GM18867 (cell line): Measurements from ENCODE around the gene RALGAPB.

Experiments used
- ATAC-seq: cut with Tn5 transposase; IDR thresholded peaks from one replicate; pipeline ENCODE4 v1.9.1; 2021; ENCODE audit warnings: mild to moderate bottlenecking, moderate library complexity; ENCODE audit not compliant: unreplicated experiment

RALGAPB gene

DNA sequence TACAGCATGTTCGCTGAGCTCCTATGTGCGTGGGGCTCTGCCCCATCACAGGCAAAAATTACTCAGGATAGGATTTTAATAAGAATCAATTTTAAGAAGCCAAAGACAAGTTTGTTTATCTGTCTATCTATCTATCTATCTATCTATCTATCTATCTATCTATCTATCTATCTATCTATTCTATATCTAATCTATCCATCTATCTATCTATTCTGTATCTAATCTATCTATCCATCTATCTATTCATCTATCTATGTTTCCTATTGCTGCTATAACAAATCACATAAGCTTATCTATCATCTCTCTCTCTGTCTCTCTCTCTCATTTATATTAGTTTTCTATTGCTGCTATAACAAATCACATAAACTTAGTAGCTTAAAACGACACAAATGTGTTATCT is 130.6 kb downstream of the RALGAPB start:
- no peak for ATAC-seq

DNA sequence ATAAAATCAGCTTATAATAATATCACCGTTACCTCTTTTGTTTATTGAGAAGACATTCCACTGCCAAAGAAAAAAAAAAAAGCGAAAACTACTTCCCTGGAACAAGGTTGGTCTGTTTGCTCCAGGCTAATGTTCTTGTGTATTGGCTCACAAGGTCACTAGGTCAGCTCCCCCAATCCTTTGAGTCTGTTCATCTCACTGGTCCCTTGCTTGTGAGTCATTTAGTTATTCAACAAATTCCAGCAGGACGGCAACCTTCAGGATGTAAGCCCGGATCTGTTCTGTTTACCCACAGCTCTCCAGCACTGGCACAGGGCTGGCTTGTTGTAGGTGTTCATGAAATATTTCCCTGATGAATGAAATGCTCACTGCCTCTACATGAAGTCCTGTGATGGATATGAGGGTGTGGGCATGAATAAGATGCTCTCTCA is 132.2 kb downstream of the RALGAPB start:
- ATAC-seq: no peak

DNA sequence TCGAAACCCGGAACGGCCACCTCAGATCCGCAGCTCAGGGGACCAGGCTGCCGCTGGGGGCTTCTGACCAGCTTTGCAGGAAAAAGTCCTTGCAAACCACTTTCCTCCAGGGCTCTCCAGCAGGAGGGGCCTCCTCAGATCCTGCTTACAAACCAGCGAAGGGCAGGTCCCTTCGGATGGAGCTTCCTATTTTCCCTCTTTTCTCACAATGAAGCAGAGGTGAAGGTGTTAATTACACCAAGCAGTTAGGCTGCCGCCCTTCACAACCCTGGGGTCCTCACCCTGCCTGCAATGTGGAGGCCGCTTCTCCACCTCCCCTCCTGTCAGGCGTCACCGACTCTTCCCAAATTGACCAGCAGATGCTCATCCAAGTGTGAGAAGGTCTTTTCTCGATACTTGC is 134.7 kb downstream of the RALGAPB start:
- no peak for ATAC-seq

DNA sequence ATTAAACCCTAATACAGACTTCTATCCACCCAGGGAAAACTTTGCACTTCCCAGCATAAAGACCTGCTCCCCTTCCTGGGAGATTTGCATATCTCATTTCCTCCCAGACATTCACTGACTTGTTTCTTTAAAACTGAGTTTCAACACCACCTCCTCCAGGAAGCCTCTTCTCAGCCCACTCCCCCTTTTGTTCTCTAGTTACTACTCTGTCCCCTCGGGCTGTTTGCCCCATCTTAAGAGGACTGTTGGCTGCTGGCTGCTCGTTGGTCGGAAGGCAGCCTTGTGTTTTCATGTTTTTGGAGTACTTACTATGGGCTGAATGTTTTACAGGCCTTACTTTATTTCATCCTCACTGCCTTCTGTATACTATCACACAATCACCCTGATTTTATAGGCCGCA is 135.5 kb downstream of the RALGAPB start:
- ATAC-seq: no peak

DNA sequence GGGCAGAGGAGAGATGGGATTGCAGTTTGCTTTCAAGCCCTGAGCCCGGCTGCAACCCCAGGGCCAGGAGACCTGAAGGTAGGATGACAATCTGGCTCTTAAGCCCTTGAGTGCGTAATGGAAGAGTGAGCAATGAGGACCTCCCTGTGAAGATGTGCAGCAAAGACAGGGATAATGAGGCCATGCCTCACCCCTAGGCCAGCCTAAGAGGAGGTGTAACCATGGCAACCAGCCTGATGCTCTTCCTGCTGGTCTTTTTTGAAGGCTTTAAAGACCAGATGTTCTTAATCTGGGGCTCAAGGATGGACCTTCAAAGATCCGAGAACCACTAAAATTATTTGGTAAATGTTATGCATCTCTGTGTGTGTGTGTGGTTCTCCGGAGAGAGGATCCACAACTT is 137.2 kb downstream of the RALGAPB start:
- no peak for ATAC-seq

DNA sequence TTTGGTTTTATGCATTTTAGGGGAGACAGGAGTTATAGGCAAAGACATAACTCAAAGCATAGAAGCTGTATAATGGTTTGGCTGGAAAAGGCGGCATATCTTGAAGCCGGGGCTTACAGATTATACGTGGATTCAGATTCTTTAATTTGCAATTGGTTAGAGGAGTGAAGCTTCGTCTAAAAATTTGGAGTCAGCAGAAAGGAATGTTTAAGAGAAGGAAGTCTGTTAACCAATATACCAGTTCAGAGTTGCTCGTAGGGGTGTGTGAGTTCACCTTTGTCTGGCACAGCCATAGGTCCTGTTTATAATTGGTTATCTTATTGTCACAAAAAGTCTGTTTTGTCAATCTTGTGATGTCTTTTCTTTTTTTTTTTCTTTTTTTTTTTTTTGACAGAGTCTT is 137.9 kb downstream of the RALGAPB start:
- no peak for ATAC-seq

DNA sequence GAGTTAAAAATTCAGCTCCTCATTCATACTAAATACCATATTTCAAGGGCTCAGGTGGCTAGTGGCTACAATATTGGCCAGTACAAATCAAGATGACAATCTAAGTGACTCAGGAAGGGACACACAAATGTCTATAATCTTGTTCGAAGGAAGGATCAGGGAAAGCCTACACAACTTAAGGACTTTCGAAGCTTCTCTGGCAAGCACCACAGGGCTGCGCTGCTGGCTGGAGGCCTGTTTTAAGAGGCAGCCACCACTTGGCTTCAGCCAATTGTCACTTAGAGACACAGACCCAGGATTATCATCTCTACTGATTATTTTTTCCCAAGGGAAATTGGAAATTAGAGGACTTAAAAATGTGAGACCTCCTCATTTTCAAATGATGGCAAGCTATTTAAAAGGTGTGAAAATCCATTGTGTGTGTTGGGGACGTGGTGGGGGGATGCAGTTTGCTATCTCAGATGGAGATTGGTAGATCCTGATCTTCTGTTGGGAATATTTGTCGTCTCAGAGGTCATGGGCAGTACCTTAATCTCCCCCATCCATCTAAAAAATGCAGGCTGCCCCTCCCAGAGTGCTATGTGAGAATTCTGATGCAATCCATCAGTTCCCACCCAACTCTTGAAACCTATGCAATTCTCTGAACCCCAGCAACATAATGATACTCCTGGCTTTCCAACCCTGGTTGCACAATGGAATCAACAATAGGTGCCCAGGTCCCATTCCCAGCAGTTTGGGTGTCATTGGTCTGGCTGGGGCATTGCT is 140.3 kb downstream of the RALGAPB start:
- ATAC-seq: no peak

DNA sequence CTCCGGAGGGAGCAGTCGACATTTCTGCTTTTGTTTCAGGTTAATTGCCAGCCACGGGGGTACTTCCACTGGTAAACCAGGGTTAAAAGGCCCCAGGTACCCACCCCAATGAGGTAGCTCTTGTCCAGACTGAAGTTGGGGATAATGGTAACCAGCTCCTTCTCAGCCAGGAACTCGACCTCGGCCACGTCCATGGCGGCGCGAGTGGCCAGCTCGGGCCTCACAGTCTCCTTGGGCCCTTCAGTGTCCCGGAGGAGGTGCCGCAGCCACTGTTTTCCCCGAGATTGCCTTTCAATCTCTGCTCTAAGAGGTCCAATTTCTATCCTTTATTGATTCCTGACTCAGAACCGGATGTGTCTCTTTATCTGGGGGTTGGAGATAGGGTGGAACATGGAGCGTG is 142.6 kb downstream of the RALGAPB start:
- no peak for ATAC-seq

DNA sequence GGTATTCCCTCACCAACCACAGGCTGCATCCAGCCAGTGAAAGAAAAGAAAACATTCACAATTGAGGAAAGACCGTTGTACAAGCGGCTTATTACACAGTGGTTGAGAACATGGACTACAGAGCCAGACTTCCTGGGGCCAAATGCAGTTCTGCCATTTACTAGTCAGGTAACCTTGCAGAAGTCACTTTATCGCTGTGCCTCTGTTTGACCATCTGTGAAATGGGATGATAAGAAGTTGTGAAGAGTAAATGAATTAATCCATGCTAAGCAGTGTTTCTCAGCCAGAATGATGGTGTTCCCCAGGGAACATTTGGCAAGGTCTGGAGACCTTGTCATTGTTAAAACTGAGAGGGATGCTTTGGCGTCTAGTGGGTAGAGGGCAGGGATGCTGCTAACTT is 143.8 kb downstream of the RALGAPB start:
- ATAC-seq: no peak

DNA sequence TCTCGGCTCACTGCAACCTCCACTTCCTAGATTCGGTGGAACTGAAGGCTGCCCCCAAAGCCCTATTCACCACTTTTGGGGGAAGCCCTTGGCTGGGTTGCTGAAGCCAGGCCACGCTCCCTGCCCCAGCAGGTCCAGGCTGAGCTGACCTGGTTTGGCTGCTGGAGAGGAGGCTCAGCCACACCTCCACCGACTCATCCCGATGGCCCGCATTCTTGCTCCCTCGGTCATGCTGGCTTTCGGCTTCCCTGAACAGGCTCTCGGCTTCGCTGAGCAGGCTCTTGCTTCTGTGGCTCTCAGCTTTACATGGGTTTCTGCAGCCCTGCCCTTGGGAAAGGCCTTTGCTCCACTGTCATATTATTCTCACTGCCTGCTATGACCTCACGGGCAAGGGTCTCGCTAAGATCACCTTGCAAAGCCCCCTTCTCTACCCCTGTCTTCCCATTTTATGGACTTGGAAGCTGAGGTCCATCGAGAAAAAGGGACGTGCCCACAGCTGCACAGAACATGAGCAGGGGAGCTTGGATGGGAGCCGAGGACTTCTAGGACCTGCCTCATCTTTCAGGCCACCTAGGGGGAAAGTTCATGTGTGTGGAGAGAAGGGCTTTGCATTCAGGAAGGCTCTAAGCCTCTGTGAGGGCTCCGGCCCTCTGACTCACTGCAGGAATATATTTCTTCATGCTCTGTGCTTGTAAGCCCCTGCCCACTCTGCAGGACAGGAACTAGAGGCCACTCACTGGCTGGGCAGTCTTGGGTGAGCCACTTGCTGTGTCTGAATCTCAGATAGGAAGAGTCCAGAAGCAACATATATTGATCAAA is 144.6 kb downstream of the RALGAPB start:
- ATAC-seq: no peak

DNA sequence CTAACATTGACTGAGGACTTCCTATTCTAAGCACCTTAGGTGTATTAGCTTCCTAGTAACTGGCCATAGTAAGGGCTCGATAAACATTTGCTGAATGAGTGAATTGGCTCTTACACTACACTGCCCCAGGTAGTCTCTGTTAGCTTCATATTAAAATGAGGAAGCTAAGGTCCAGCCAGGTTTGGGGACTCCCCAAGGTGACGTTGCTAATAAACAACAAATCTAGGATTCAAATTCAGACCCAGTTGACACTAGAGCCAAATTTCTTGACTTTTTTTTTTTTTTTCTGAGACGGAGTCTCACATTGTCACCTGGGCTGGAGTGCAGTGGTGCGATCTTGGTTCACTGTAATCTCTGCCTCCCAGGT is 145.2 kb downstream of the RALGAPB start:
- no peak for ATAC-seq

DNA sequence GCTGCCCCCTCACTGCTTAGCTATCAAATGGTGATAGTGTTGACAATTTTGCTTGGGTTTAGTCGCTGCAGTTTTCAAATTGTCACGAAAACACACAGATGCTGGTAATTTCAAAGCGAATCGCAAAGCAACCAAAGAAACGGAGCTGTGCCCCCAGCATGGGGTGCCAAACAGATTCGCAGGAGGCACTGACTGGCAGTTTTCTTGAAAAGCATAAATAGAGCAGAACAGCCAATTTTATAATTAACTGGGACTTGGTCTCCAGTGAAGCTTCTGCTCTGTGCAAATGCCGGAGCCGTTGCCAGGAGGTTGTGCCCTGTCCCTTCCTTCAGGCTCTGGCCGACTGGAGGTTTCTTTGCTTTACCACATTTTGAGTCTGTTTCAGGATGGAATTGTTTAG is 147.8 kb downstream of the RALGAPB start:
- no peak for ATAC-seq

DNA sequence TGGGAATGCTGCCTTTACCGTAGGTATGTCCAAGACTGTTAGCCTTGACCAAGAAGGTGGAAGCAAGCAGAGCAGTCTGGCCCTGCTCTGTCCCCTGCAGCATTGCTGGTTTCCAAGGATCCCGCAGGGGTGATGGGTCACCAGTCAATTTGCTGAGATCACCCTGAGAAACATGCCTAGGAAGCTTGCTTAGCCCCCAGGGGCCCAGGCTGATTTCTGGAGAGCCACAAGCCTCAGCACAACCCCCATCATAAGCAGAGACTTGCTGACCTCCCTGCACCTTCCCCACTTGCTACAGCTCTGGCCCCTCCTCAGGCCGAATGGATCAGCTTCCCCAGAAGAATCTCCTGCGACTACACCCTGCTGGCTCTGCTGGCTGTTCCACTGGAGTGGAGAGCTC is 150.4 kb downstream of the RALGAPB start:
- ATAC-seq: no peak

DNA sequence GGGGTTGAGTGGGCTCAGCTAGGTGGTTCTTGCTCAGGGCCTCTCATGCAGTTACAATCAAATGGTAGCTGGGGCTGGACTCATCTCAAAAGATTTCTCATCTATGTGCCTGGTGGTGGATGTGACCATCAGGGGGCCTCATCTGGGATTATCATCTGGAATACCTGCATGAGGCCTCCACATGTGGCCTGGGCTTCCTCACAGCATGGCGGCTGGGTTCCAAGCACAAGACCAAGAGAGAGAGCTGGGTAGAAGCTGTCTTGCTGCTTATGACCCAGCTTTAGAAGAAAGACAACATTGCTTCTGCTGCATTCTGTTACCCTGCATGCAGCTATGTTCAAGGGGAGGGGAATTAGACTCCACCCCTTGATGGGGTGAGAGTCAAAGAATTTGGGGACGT is 151.4 kb downstream of the RALGAPB start:
- ATAC-seq: no peak

DNA sequence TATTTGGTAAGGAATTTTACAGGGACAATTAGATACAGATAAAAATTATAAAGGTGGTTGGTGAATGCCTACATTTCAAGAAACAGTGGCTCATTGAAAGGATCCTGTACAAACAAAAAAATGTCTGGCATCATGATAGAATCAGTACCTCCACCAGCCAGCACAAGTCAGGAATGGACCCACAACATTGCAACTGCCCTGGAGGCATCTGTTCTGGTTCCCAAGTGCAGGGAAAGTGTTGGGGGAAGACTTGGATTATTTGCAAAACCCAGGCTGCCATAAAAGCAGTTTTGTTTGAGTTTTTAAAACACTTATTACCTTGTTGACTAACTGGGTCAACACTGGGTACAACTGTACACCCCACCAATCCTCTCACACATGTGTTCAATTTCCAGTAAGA is 153.3 kb downstream of the RALGAPB start:
- no peak for ATAC-seq

DNA sequence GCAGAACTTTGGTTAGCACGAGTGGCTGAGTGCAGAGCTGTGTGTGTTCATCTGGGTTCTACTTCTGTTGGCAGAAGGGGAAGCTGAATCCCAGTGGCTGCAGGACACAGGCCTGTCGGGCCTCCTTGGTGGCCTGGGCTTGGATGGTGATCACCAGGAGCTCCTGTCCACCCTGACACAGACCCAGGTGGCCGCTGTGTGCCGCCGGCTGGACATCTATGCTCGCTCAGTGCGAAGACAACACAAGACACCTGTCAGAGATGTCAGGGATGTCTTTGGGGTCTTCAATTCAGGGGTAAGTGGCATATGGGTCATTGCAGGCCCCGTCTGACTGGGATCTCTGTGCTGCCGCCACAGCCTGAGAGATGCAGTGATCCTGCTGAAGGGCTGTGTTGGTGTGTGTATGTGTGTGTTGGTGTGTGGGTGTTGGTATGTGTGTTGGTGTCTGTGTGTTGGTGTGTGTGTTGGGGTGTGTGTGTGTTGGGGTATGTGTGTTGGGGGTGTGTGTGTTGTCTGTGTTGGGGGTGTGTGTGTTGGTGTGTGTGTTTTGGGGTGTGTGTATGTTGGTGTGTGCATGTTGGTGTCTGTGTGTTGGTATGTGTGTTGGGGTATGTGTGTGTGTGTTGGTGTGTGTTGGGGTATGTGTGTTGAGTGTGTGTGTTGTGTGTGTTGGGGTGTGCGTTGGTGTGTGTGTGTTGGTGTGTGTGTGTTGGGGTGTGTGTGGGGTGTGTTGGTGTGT is 154.4 kb downstream of the RALGAPB start:
- no peak for ATAC-seq
